PC-9 (cell line): ENCODE data around the gene MAP10.

Experiments
- CTCF ChIP-seq: fragments of 200-600 bp; sonication (generic); conservative IDR thresholded peaks from 2 replicates; pipeline ENCODE4 v1.6.1; 2017; ENCODE audit warnings: mixed run types, antibody characterized with exemption, mild to moderate bottlenecking, moderate library complexity
- EZH2 ChIP-seq: fragments of 200-600 bp; sonication (generic); IDR thresholded peaks from 2 replicates; pipeline ENCODE4 v1.8.0; 2017; ENCODE audit warnings: antibody characterized with exemption, low read depth

- no peak for TF ChIP-seq EZH2
- no peak for TF ChIP-seq CTCF
These were observed 28.9 kb downstream of the MAP10 start for GRCh38 chr1:232834066-232834465.
